SJCRH30 (cell line): Measurements from ENCODE around the gene HSPG2. TPM values are rescaled to one million over a fixed set of nuclear protein-coding genes. Genes with fewer than 3 reads are reported as not detected.
"Not testable (repeated sequence)": the region's sequence is repeated elsewhere in the genome, so short reads cannot be mapped to it uniquely, and the experiment has no call there.

Experiments used
- DNase-seq, 2 experiments: peaks; one replicate each; pipeline ENCODE4 v3.0.0-alpha.2; 2015 to 2020
- H3K27ac ChIP-seq: fragments of 250-450 bp; sonication (Bioruptor Pico); 2 replicates; pipeline ENCODE4 v1.5.1; 2020; ENCODE audit warnings: mild to moderate bottlenecking, moderate library complexity
- H3K27me3 ChIP-seq: fragments of 250-450 bp; sonication (Bioruptor Pico); 2 replicates; pipeline ENCODE4 v1.5.1; 2020; ENCODE audit warnings: mild to moderate bottlenecking, moderate library complexity
- H3K36me3 ChIP-seq: fragments of 250-450 bp; sonication (Bioruptor Pico); 2 replicates; pipeline ENCODE4 v1.5.1; 2020; ENCODE audit warnings: mild to moderate bottlenecking, moderate library complexity
- H3K4me1 ChIP-seq: fragments of 250-450 bp; sonication (Bioruptor Pico); 2 replicates; pipeline ENCODE4 v1.5.1; 2020; ENCODE audit warnings: mild to moderate bottlenecking, moderate library complexity
- H3K4me3 ChIP-seq: fragments of 250-450 bp; sonication (Bioruptor Pico); 2 replicates; pipeline ENCODE4 v1.5.1; 2020; ENCODE audit warnings: mild to moderate bottlenecking, moderate library complexity
- H3K9me3 ChIP-seq: fragments of 250-450 bp; sonication (Bioruptor Pico); replicated peaks from 2 replicates; pipeline ENCODE4 v1.5.1; 2020; ENCODE audit warnings: mild to moderate bottlenecking, moderate library complexity
- total RNA-seq: library from RNA; depleted of rRNA; stranded (reverse); fragments of >200 nt; shearing (Covaris generic); gene quantifications from 2 replicates; pipeline ENCODE4 v1.2.3, GENCODE V29; 2014

HSPG2 gene
- total RNA-seq, 1 experiment from 2014 or later: 84.0 TPM

GRCh38 chr1:21916447-21917238 is 20.5 kb downstream of the HSPG2 start:
- H3K4me1 ChIP-seq: peaks cover 52% of the 10 kb centered on the region
- H3K27ac ChIP-seq: no peak overlapping the region
- H3K9me3 ChIP-seq: no peaks in the 10 kb centered on the region
- DNase-seq: no peak
- no peaks in the 10 kb centered on the region for H3K27me3 ChIP-seq
- H3K4me3 ChIP-seq: no peak overlapping the region
- peaks cover 37% of the 10 kb centered on the region for H3K36me3 ChIP-seq

- Histone ChIP-seq H3K36me3 (peaks cover 34% of the 10 kb centered on the region), H3K4me3 (no peak overlapping the region), H3K27me3 (no peaks in the 10 kb centered on the region), H3K27ac (no peak overlapping the region), H3K4me1 (peaks cover 53% of the 10 kb centered on the region), H3K9me3 (no peaks in the 10 kb centered on the region)
- DNase-seq: peak in 1 of 2 experiments; percentile 56
These were observed 22.1 kb downstream of the HSPG2 start for GRCh38 chr1:21914880-21915640.

GRCh38 chr1:21914450-21914849 is 22.7 kb downstream of the HSPG2 start:
- DNase-seq: no peak
- Histone ChIP-seq H3K27me3 (no peaks in the 10 kb centered on the region), H3K9me3 (no peaks in the 10 kb centered on the region), H3K27ac (no peak overlapping the region), H3K4me3 (no peak overlapping the region), H3K4me1 (peaks cover 59% of the 10 kb centered on the region), H3K36me3 (peaks cover 29% of the 10 kb centered on the region)

GRCh38 chr1:21913763-21914162 is 23.3 kb downstream of the HSPG2 start:
- Histone ChIP-seq H3K27me3 (no peaks in the 10 kb centered on the region), H3K36me3 (peaks cover 24% of the 10 kb centered on the region), H3K27ac (peak overlapping the region; percentile 23), H3K4me1 (peaks cover 61% of the 10 kb centered on the region), H3K4me3 (no peak overlapping the region), H3K9me3 (no peaks in the 10 kb centered on the region)
- no peak for DNase-seq

GRCh38 chr1:21913258-21913657 is 23.9 kb downstream of the HSPG2 start:
- Histone ChIP-seq H3K4me1 (peaks cover 61% of the 10 kb centered on the region), H3K4me3 (no peak overlapping the region), H3K36me3 (peaks cover 19% of the 10 kb centered on the region), H3K27me3 (no peaks in the 10 kb centered on the region), H3K27ac (peak overlapping the region; percentile 23), H3K9me3 (no peaks in the 10 kb centered on the region)
- DNase-seq: peak; percentile 50 to 57

- no peaks in the 10 kb centered on the region for H3K9me3 ChIP-seq
- peaks cover 61% of the 10 kb centered on the region for H3K4me1 ChIP-seq
- peak overlapping the region; percentile 82 for H3K27ac ChIP-seq
These were observed 24.9 kb downstream of the HSPG2 start for GRCh38 chr1:21912038-21912758.

GRCh38 chr1:21911205-21912001 is 25.7 kb downstream of the HSPG2 start:
- Histone ChIP-seq H3K27me3 (no peaks in the 10 kb centered on the region), H3K27ac (peak overlapping the region; percentile 82), H3K4me3 (no peak overlapping the region), H3K9me3 (no peaks in the 10 kb centered on the region), H3K36me3 (peaks cover 11% of the 10 kb centered on the region), H3K4me1 (peaks cover 61% of the 10 kb centered on the region)
- peak; percentile 98 to 99 for DNase-seq

More at GRCh38 chr1:21912038-21912758, 24.9 kb downstream of the HSPG2 start:
- H3K27me3 ChIP-seq: no peaks in the 10 kb centered on the region
- H3K4me3 ChIP-seq: no peak overlapping the region
- peaks cover 11% of the 10 kb centered on the region for H3K36me3 ChIP-seq
- no peak for DNase-seq

- Histone ChIP-seq H3K4me3 (no peak overlapping the region), H3K9me3 (no peaks in the 10 kb centered on the region), H3K36me3 (peaks cover 17% of the 10 kb centered on the region), H3K4me1 (peaks cover 61% of the 10 kb centered on the region), H3K27me3 (no peaks in the 10 kb centered on the region), H3K27ac (peak overlapping the region; percentile 82)
- DNase-seq: no peak
These were observed 26.4 kb downstream of the HSPG2 start for GRCh38 chr1:21910558-21911204.

GRCh38 chr1:21909787-21910503 is 27.2 kb downstream of the HSPG2 start:
- peak; percentile 85 to 90 for DNase-seq
- Histone ChIP-seq H3K4me1 (peaks cover 58% of the 10 kb centered on the region), H3K4me3 (no peak overlapping the region), H3K9me3 (no peaks in the 10 kb centered on the region), H3K27me3 (no peaks in the 10 kb centered on the region), H3K27ac (peak overlapping the region; percentile 82), H3K36me3 (peaks cover 20% of the 10 kb centered on the region)

- Histone ChIP-seq H3K27ac (peak overlapping the region; percentile 82), H3K9me3 (no peaks in the 10 kb centered on the region), H3K36me3 (peaks cover 20% of the 10 kb centered on the region), H3K4me1 (peaks cover 58% of the 10 kb centered on the region), H3K4me3 (no peak overlapping the region), H3K27me3 (no peaks in the 10 kb centered on the region)
- DNase-seq: peak in 1 of 2 experiments; percentile 49
These were observed 27.8 kb downstream of the HSPG2 start for GRCh38 chr1:21909286-21909759.

GRCh38 chr1:21907737-21908534 is 29.2 kb downstream of the HSPG2 start:
- peaks cover 47% of the 10 kb centered on the region for H3K4me1 ChIP-seq
- DNase-seq: not testable (repeated sequence)

GRCh38 chr1:21907079-21907418 is 30.1 kb downstream of the HSPG2 start:
- peaks cover 24% of the 10 kb centered on the region for H3K36me3 ChIP-seq
- H3K9me3 ChIP-seq: no peaks in the 10 kb centered on the region
- peaks cover 47% of the 10 kb centered on the region for H3K4me1 ChIP-seq
- H3K4me3 ChIP-seq: no peak overlapping the region
- DNase-seq: no peak
- no peaks in the 10 kb centered on the region for H3K27me3 ChIP-seq
- no peak overlapping the region for H3K27ac ChIP-seq

More at GRCh38 chr1:21907737-21908534, 29.2 kb downstream of the HSPG2 start:
- H3K4me3 ChIP-seq, H3K27ac ChIP-seq, H3K9me3 ChIP-seq, H3K27me3 ChIP-seq: not testable (repeated sequence)
- H3K36me3 ChIP-seq: peaks cover 20% of the 10 kb centered on the region
